DND-41 (cell line): ENCODE measurements around the gene RUVBL2.
"Not testable (repeated sequence)": the region's sequence is repeated elsewhere in the genome, so short reads cannot be mapped to it uniquely, and the experiment has no call there.

Source experiments
- ATAC-seq: fragments of 200-7000 bp; cut with Tn5 transposase; 3 replicates; pipeline ENCODE4 v1.9.1; 2021; ENCODE audit warnings: low read depth; ENCODE audit not compliant: insufficient read depth
- DNase-seq: peaks from one replicate; pipeline ENCODE4 v3.0.0-alpha.2; 2020
- H2AFZ ChIP-seq: 2 replicates; pipeline ENCODE4 v1.6.0; 2012; ENCODE audit warnings: low read depth, low read length
- H3K27ac ChIP-seq: 2 replicates; pipeline ENCODE4 v1.5.1; 2012; ENCODE audit warnings: low read length, inconsistent platforms
- H3K27me3 ChIP-seq: fragments of 200-600 bp; sonication (generic); 2 replicates; pipeline ENCODE4 v1.6.0; 2012; ENCODE audit warnings: low read length, mild to moderate bottlenecking, inconsistent platforms; ENCODE audit not compliant: insufficient read depth, poor library complexity
- H3K36me3 ChIP-seq: 2 replicates; pipeline ENCODE4 v1.5.1; 2012; ENCODE audit warnings: low read length, inconsistent platforms; ENCODE audit not compliant: insufficient read depth
- H3K4me1 ChIP-seq: 2 replicates; pipeline ENCODE4 v1.5.1; 2012; ENCODE audit warnings: mild to moderate bottlenecking, low read length; ENCODE audit not compliant: insufficient read depth
- H3K4me2 ChIP-seq: 2 replicates; pipeline ENCODE4 v1.6.0; 2012; ENCODE audit warnings: mild to moderate bottlenecking, moderate library complexity, low read length, inconsistent platforms; ENCODE audit not compliant: insufficient read depth
- H3K4me3 ChIP-seq, 2 experiments: fragments of 200-600 bp in 1 of 2; shearing (Covaris generic) in 1 of 2; 2 replicates each; pipeline ENCODE4 v1.5.1; 2012 to 2016; ENCODE audit warnings: inconsistent platforms in 2 of 2, low read length in 2 of 2, mild to moderate bottlenecking in 2 of 2, low read depth in 1 of 2, moderate library complexity in 1 of 2
- H3K79me2 ChIP-seq: 2 replicates; pipeline ENCODE4 v1.6.0; 2012; ENCODE audit warnings: low read length, inconsistent platforms; ENCODE audit not compliant: insufficient read depth
- H3K9ac ChIP-seq: 2 replicates; pipeline ENCODE4 v1.6.0; 2012; ENCODE audit warnings: low read depth, mild to moderate bottlenecking, inconsistent platforms, low read length, moderate library complexity
- H3K9me3 ChIP-seq: 2 replicates; pipeline ENCODE4 v1.5.1; 2012; ENCODE audit warnings: low read length, moderate library complexity, mild to moderate bottlenecking, inconsistent platforms; ENCODE audit not compliant: insufficient read depth, severe bottlenecking
- H4K20me1 ChIP-seq: 2 replicates; pipeline ENCODE4 v1.6.0; 2012; ENCODE audit warnings: low read length; ENCODE audit not compliant: insufficient read depth
- CTCF ChIP-seq: IDR thresholded peaks from 2 replicates; pipeline ENCODE4 v1.5.1; 2012; ENCODE audit warnings: borderline replicate concordance, low read length, moderate library complexity, mild to moderate bottlenecking; ENCODE audit not compliant: poor library complexity, severe bottlenecking; ENCODE audit errors: extremely low read depth
- EZH2 ChIP-seq: IDR thresholded peaks from 3 replicates; pipeline ENCODE4 v1.6.1; 2012; ENCODE audit warnings: borderline replicate concordance, low read depth, mild to moderate bottlenecking, moderate library complexity, low read length, inconsistent platforms; ENCODE audit not compliant: severe bottlenecking

Gene RUVBL2

DNA sequence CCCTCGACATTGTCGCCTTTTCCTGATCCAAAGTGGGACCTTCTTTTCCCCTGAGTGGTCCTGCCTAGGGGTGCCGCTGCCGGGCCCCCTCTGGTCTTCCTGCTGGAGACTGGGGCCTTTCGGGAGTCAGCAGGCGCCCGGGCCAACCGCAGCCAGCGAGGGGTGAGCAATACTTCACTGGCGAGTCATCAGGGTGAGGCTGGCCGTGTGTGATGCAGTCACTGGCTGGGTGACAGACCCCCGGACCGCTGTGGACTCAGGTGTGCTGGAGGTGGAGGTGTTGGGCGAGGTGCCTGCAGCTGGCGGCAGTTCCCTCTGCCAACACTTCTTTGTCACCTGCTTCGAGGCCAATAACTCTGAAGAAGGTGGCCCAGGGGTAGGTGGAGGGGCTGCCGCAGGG lies 48.5 kb downstream of the RUVBL2 start:
- no peak overlapping the region for H2AFZ ChIP-seq
- ATAC-seq, result no peak

GRCh38 chr19:49042666-49043065 lies 49.0 kb downstream of the RUVBL2 start:
- not testable (repeated sequence) for H3K36me3 ChIP-seq, H3K9ac ChIP-seq, H3K4me2 ChIP-seq, H3K27me3 ChIP-seq, H4K20me1 ChIP-seq, H3K4me3 ChIP-seq, H3K9me3 ChIP-seq, H2AFZ ChIP-seq, H3K4me1 ChIP-seq, ATAC-seq, H3K79me2 ChIP-seq, H3K27ac ChIP-seq, DNase-seq

More for the DNA sequence above, 48.5 kb downstream of the RUVBL2 start:
- Histone ChIP-seq H3K4me2 (no peak overlapping the region), H3K4me1 (no peaks in the 10 kb centered on the region), H3K9me3 (no peaks in the 10 kb centered on the region), H3K9ac (no peak overlapping the region), H3K27ac (no peak overlapping the region), H3K36me3 (no peaks in the 10 kb centered on the region), H3K4me3 (no peak overlapping the region), H4K20me1 (no peaks in the 10 kb centered on the region), H3K27me3 (no peaks in the 10 kb centered on the region), H3K79me2 (no peaks in the 10 kb centered on the region)
- no peak for DNase-seq
- TF ChIP-seq CTCF (no peak), EZH2 (no peak)

- H3K4me3 ChIP-seq, H2AFZ ChIP-seq, H3K4me2 ChIP-seq, H3K9me3 ChIP-seq, H3K27me3 ChIP-seq, H3K27ac ChIP-seq, ATAC-seq, H3K4me1 ChIP-seq, H4K20me1 ChIP-seq, DNase-seq, H3K79me2 ChIP-seq, H3K36me3 ChIP-seq, H3K9ac ChIP-seq: not testable (repeated sequence)
Observed at GRCh38 chr19:49043548-49043947, 49.9 kb downstream of the RUVBL2 start, which contains the start of gene CGB5. Gene CGB5, plus strand, starts transcription at chr19:49043848. Its CDS starts 362 bp downstream, at chr19:49044210.

DNA sequence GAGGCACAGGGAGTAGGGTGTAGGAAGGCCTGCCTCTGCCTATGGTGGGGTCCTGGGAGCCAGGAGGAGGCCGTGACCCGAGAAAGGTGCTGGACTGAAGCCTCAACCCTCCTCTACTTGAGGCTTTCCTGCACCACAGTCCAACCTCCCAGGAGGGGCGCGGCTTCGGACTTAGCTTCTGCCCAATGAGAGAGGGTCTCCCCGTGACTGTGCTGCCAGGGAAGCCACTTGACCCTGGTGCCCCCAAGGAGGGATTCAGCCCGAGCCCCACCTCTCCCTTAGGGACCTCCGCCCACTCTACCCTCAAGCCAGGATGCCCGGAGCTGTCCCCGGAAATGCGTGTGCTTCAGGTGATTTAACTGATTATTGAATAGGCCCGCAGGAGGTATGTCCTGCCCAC lies 55.3 kb downstream of the RUVBL2 start, which contains the start of gene CGB8:
Gene CGB8, minus strand, starts transcription at position 101 of the 400 bp plus-strand sequence. CDS start 372 bp downstream, outside the sequence.
- not testable (repeated sequence) for H3K4me2 ChIP-seq, ATAC-seq, DNase-seq, H3K36me3 ChIP-seq, H3K27ac ChIP-seq, H3K79me2 ChIP-seq, H2AFZ ChIP-seq, H3K4me1 ChIP-seq, H3K9ac ChIP-seq, H3K4me3 ChIP-seq, H4K20me1 ChIP-seq, H3K9me3 ChIP-seq, H3K27me3 ChIP-seq

DNA sequence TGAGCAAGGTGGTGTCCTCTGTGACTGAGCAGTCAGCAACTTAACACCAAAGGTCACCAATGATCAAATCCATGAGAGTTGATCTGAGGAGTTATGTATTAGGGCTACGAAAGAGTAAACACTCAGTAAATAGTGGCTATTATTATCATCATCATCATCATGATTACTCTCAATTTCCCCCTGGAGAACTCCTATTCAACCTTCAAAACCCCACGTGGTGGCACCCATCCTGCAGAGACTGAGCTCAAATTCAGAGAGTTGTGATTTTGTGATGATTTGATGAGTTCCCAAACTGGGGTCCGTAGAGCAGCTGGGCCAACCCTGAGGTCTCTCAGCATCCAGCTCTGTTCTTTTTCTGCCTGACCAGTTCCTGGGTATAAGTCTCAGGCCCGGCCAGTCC lies 56.1 kb downstream of the RUVBL2 start:
- H3K9me3 ChIP-seq, H3K79me2 ChIP-seq, H3K9ac ChIP-seq, H3K36me3 ChIP-seq, H2AFZ ChIP-seq, ATAC-seq, H3K4me1 ChIP-seq, H3K4me3 ChIP-seq, H3K27me3 ChIP-seq, H4K20me1 ChIP-seq, H3K27ac ChIP-seq, DNase-seq, H3K4me2 ChIP-seq: not testable (repeated sequence)

GRCh38 chr19:49050376-49051033 lies 56.8 kb downstream of the RUVBL2 start:
- H3K4me3 ChIP-seq, H3K27ac ChIP-seq, H3K4me2 ChIP-seq, H2AFZ ChIP-seq, H3K4me1 ChIP-seq, DNase-seq, ATAC-seq, H3K36me3 ChIP-seq, H3K27me3 ChIP-seq, H3K9ac ChIP-seq, H4K20me1 ChIP-seq, H3K79me2 ChIP-seq, H3K9me3 ChIP-seq: not testable (repeated sequence)
